GM18505 (cell line): ENCODE data around the gene FGL2.
"Not testable (repeated sequence)": the region's sequence is repeated elsewhere in the genome, so short reads cannot be mapped to it uniquely, and the experiment has no call there.

ENCODE experiments used
- ATAC-seq: cut with Tn5 transposase; IDR thresholded peaks from one replicate; pipeline ENCODE4 v1.9.1; 2021; ENCODE audit not compliant: unreplicated experiment
- POLR2A ChIP-seq: IDR thresholded peaks from 4 replicates; pipeline ENCODE4 v1.6.1; 2011; ENCODE audit warnings: borderline replicate concordance; ENCODE audit not compliant: insufficient read depth, insufficient read length; ENCODE audit errors: extremely low read depth

Gene FGL2

GRCh38 chr7:77232467-77232866 is 32.8 kb upstream of the FGL2 start:
- no peak for ATAC-seq
- no peak for TF ChIP-seq POLR2A

- ATAC-seq, result not testable (repeated sequence)
These were observed 29.2 kb upstream of the FGL2 start for GRCh38 chr7:77228795-77229194.

DNA sequence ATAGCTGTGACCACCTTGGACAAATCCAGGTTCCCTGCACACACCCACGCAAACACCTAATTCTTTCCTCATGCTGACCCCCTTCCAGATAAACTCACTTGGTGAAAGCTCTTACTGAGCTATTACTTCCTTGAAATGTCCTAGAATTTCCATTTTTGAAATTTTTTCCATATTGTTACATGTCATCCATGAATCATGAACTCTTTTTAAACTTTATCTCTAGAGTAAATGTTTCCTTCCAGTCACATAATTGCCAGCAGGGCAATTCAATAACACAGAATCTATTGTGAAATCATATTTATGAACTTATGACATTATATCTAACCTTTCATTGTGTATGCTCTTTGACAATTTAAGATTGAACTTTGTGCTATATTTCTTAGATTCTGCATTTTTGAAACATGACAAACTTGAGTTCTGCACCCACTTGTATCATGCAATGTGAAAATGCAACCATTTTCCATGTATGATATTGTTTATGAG is 26.8 kb upstream of the FGL2 start:
- ATAC-seq, result no peak

DNA sequence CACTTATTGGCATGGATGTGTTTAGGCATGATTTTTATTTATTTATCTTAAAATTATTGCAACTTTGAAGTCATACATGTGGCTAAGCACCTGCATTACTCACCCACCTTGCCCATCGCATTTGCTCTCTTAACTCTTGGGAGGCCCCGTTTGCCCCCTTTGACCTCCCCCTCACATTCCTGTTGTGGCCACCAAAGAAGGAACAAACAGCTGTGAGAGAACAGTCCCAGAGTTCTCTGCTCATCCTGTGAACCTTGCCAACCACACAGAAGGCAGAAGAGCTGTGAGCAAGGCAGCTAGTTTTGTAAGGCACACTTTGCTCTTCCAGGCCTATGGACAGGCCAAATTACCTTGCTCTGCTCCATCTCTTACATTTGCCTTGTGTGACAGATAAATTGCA is 23.6 kb upstream of the FGL2 start:
- ATAC-seq, result no peak
- no peak for TF ChIP-seq POLR2A

More for the DNA sequence above, 26.8 kb upstream of the FGL2 start:
- no peak for TF ChIP-seq POLR2A

DNA sequence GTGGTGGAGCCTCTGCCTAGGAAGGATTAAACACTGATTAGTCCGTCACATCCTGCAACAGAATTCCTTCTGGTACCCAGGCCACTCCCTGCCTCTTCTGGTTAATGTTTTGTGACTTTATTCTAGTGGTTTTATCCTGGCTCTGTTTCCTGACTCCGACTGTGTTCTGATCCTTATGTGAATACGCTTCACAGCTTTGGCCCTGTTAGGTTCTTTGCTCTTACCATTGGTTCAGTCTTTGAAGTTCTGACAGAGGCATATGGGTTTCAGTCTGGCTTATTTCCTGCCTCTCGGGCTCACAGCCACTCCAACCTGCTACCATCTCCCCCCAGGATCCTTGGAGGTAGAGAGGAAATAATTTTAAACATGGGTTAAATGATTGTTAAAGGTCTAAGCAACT is 23.2 kb upstream of the FGL2 start:
- no peak for ATAC-seq
- no peak for TF ChIP-seq POLR2A

DNA sequence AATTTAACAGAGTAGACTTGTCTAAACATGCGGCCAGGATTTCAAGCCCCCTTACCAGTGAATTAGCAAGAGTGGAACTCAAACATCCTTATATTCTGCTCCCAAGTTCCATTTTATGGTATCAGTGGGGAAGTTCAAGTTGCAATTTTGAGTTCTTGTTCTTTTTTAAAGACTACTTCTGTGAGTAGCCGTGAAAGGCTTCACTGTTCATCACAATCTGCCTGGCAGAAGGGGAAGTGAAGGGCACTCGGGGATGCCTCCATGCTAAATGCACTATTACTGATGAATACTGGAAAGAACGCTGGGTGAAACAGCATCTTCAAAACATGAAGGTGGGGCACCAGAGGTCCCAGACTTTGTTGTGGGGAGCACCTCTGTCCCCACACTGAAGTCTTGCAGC is 22.4 kb upstream of the FGL2 start:
- no peak for TF ChIP-seq POLR2A
- no peak for ATAC-seq

- ATAC-seq, result not testable (repeated sequence)
These were observed 20.2 kb upstream of the FGL2 start for GRCh38 chr7:77219701-77220331.

GRCh38 chr7:77217474-77218185 is 18.0 kb upstream of the FGL2 start:
- no peak for TF ChIP-seq POLR2A
- ATAC-seq, result no peak

DNA sequence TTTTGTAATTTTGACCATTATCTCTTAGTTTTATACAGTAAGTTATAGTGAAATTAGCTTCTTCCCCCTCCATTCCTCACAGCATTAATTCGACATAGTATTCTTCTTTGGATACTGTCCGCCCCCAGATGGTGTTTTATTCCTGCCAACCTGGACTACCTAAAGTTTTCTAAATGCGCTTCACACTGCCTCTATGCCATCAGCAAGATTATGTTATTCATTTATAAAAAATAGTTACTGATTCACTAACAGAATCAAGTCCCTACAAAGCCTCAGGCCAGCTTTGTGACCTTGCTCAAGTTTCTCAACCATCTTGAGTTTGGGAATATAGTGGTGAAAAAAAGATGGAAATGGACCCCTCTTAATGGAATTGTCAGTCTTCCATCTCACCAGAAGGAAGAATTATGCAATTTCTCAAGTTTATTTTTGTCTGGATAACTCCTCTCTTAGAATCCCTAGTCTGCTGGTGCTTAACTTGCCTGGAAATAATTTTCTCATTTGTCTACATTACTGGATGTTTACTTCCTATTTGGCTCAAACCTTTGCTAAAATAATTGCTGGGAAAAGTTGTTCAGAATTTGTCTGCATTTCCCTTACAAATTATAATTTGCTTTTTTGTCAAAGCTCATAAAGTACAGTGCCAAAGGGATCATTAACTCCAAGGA is 16.7 kb upstream of the FGL2 start:
- no peak for TF ChIP-seq POLR2A
- ATAC-seq, result no peak

- ATAC-seq, result no peak
- no peak for TF ChIP-seq POLR2A
These were observed 10.0 kb upstream of the FGL2 start for GRCh38 chr7:77209479-77210139.

DNA sequence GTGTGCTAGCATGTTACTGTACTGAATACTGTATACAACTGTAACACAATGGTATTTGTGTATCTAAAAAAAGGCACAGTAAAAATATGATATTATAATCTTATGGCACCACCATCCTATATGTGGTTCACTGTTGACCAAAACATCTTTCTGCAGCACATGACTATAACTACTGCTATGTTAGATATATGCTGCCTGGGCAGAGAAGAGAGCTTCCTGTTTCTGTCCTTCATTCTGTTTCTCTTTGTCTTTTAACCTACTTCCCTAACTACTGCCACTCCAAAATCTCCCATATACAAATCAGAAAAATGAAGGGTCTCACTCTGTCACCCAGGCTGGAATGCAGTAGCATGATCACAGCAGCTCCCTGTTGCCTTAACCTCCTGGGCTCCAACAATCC is 8.8 kb upstream of the FGL2 start:
- TF ChIP-seq POLR2A, result no peak
- no peak for ATAC-seq

DNA sequence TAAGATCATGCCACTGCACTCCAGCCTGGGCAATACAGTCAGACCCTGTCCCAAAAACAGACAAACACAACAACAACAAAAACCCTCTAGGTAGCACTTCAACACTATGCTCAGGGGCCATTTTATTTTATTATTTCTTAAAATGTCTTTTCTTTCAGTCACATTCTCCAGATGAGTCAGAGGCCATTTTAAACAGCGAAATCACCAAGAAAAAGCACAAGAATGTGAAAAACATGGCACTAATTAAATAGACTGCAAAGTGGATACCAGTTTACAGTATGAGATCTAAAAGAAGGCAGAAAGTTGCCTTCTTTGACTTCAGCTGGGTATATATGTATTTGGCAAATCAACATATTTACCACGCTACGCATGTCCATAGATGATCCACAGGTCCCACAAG is 6.1 kb upstream of the FGL2 start:
- no peak for TF ChIP-seq POLR2A
- no peak for ATAC-seq

DNA sequence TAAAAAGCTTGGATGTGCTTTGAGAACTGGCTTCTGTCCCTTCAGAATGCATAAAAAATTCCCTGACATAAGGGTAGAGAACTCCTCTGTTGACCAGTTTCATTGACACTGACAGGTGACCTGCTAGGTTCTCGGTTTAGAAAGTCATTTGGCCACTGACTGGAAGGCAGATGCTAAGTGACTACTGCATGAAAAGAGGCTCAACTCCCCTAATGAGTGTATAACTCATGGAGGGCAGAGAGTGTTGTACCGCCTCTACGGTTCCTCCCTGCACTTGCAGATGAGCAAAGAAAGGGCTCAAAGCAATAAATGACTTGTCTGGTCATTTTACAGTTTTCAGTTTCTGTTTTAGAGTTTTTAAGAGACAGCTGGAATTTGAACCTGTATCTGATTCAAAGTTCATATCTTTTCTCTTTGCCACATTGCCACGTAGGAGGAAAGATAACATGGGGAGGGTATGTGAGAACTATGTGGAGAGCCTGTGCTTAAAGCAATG is 2.9 kb upstream of the FGL2 start:
- peak; percentile 87 for ATAC-seq

DNA sequence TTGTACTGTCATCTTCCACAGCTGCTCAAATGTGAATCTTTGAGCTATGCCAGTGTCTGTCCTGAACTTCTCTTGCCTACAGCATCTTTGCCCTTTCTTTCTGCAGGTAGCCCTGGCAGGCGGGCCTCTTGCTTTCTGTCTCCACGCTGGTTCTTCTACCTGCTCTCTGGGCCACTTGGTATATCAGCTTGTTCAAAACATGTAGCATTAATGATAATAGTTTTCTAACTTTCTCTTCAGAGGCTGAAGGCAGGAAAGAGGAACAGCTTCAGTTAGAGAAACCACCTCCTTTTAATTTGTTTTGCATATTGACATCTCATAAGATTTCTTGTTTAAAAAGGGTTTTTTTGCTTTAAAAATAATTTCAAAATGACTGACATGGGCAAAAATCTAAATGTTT is 923 bp upstream of the FGL2 start:
- TF ChIP-seq POLR2A, result no peak

More for the DNA sequence above, 2.9 kb upstream of the FGL2 start:
- peak; percentile 33 for TF ChIP-seq POLR2A

DNA sequence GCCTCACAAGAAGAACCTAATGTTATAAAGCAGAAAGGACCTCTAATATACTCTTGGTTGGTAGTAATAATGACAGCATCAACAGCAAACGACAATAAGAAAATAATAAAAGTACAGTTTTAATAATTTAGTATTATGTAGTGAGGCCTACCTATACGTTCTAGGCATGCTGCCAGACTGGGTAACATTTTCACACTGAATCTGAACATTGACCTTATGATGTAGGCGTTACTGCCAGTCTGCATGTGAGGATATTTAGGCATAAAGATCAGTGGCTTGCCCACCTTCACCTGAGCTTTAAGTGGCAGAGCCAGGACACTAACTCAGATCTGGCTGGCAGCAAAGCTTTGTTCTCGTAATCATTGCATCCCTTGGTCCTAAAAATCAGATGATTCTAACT is 2.5 kb downstream of the FGL2 start:
- ATAC-seq, result no peak
- TF ChIP-seq POLR2A, result no peak

More for the DNA sequence above, 923 bp upstream of the FGL2 start:
- ATAC-seq, result no peak
